Activated CD4-positive, alpha-beta T cell treated with anti-CD3 and anti-CD28 coated beads, Interleukin-2, amount 10 ng/mL, durations not matched to agents 7 days and 5 days (primary cell): ENCODE results near the gene GALNT17. TPM values are rescaled to one million over a fixed set of nuclear protein-coding genes. Genes with fewer than 3 reads are reported as not detected.

Experiments used
- CTCF ChIA-PET: fragments of 350-600 bp; sonication (Branson Sonifier 250); formaldehyde crosslinking; loops from one replicate; lab custom pipeline; 2021; ENCODE audit warnings: antibody characterized with exemption; lab: Charles Lee
- POLR2A ChIA-PET: fragments of 350-600 bp; sonication (Branson Sonifier 250); formaldehyde crosslinking; loops from one replicate; lab custom pipeline; 2021; ENCODE audit warnings: antibody characterized with exemption; lab: Charles Lee
- DNase-seq: peaks from one replicate; pipeline ENCODE4 v3.0.0-alpha.2; 2020
- H3K27ac Mint-ChIP-seq: one replicate; pipeline ENCODE4 v1.8.0; 2021; ENCODE audit warnings: mild to moderate bottlenecking, moderate library complexity, mixed read lengths
- H3K27me3 Mint-ChIP-seq: one replicate; pipeline ENCODE4 v1.8.0; 2021; ENCODE audit warnings: mixed read lengths
- H3K36me3 Mint-ChIP-seq: one replicate; pipeline ENCODE4 v1.8.0; 2021; ENCODE audit warnings: low read depth, mixed read lengths
- H3K4me1 Mint-ChIP-seq: one replicate; pipeline ENCODE4 v1.8.0; 2021; ENCODE audit warnings: mixed read lengths
- H3K4me3 Mint-ChIP-seq: one replicate; pipeline ENCODE4 v1.8.0; 2021; ENCODE audit warnings: mild to moderate bottlenecking, moderate library complexity, mixed read lengths
- H3K9me3 Mint-ChIP-seq: one replicate; pipeline ENCODE4 v1.8.0; 2021; ENCODE audit warnings: mixed read lengths
- total RNA-seq, 2 experiments: library from RNA; stranded (reverse); gene quantifications; one replicate each; pipeline ENCODE4 v1.2.3, GENCODE V29; 2021

Gene GALNT17
- total RNA-seq, 2 experiments from 2014 or later = not detected

GRCh38 chr7:71547426-71547825 lies 415.5 kb downstream of the GALNT17 start:
- H3K36me3 Mint-ChIP-seq = no peaks in the 10 kb centered on the region
- no peak overlapping the region for H3K27ac Mint-ChIP-seq
- DNase-seq = no peak
- H3K4me3 Mint-ChIP-seq = no peak overlapping the region
- no peaks in the 10 kb centered on the region for H3K4me1 Mint-ChIP-seq
- ChIA-PET CTCF (no interaction called here), POLR2A (no interaction called here)
- H3K9me3 Mint-ChIP-seq = peaks cover 16% of the 10 kb centered on the region
- H3K27me3 Mint-ChIP-seq = no peaks in the 10 kb centered on the region

- Mint-ChIP-seq H3K4me1 (no peaks in the 10 kb centered on the region), H3K27ac (no peak overlapping the region), H3K4me3 (no peak overlapping the region), H3K36me3 (no peaks in the 10 kb centered on the region), H3K9me3 (peaks cover 18% of the 10 kb centered on the region), H3K27me3 (no peaks in the 10 kb centered on the region)
- ChIA-PET POLR2A (no interaction called here), CTCF (interaction anchor here (0.9 kb wide), 1 partner anchor 14 kb away, joined by 3 read pairs; no protein-coding TSS in a partner anchor)
- no peak for DNase-seq
Measured at GRCh38 chr7:71548746-71549145, 416.8 kb downstream of the GALNT17 start.

- Mint-ChIP-seq H3K4me3 (no peak overlapping the region), H3K4me1 (no peaks in the 10 kb centered on the region), H3K9me3 (peaks cover 20% of the 10 kb centered on the region), H3K27ac (no peak overlapping the region), H3K27me3 (no peaks in the 10 kb centered on the region), H3K36me3 (no peaks in the 10 kb centered on the region)
- ChIA-PET CTCF (no interaction called here), POLR2A (no interaction called here)
- no peak for DNase-seq
Measured at GRCh38 chr7:71553306-71553705, 421.4 kb downstream of the GALNT17 start.

GRCh38 chr7:71555758-71556157 lies 423.8 kb downstream of the GALNT17 start:
- H3K27ac Mint-ChIP-seq = no peak overlapping the region
- ChIA-PET POLR2A (no interaction called here), CTCF (no interaction called here)
- H3K4me1 Mint-ChIP-seq = no peaks in the 10 kb centered on the region
- no peak for DNase-seq
- H3K36me3 Mint-ChIP-seq = no peaks in the 10 kb centered on the region
- no peak overlapping the region for H3K4me3 Mint-ChIP-seq
- H3K9me3 Mint-ChIP-seq = peaks cover 18% of the 10 kb centered on the region
- H3K27me3 Mint-ChIP-seq = no peaks in the 10 kb centered on the region

- H3K36me3 Mint-ChIP-seq = no peaks in the 10 kb centered on the region
- ChIA-PET CTCF (no interaction called here), POLR2A (no interaction called here)
- no peak for DNase-seq
- H3K4me3 Mint-ChIP-seq = no peak overlapping the region
- H3K4me1 Mint-ChIP-seq = no peaks in the 10 kb centered on the region
- H3K27ac Mint-ChIP-seq = no peak overlapping the region
- H3K27me3 Mint-ChIP-seq = no peaks in the 10 kb centered on the region
- peaks cover 10% of the 10 kb centered on the region for H3K9me3 Mint-ChIP-seq
Measured at GRCh38 chr7:71558806-71559613, 427.1 kb downstream of the GALNT17 start.

GRCh38 chr7:71560354-71560995 lies 428.5 kb downstream of the GALNT17 start:
- Mint-ChIP-seq H3K4me3 (no peak overlapping the region), H3K9me3 (peaks cover 6% of the 10 kb centered on the region), H3K36me3 (no peaks in the 10 kb centered on the region), H3K27ac (no peak overlapping the region), H3K4me1 (no peaks in the 10 kb centered on the region), H3K27me3 (no peaks in the 10 kb centered on the region)
- ChIA-PET CTCF (no interaction called here), POLR2A (no interaction called here)
- no peak for DNase-seq

- no peak for DNase-seq
- no peak overlapping the region for H3K4me3 Mint-ChIP-seq
- no peaks in the 10 kb centered on the region for H3K36me3 Mint-ChIP-seq
Measured at GRCh38 chr7:71563276-71563675, 431.3 kb downstream of the GALNT17 start.

GRCh38 chr7:71566376-71566775 lies 434.4 kb downstream of the GALNT17 start:
- Mint-ChIP-seq H3K27me3 (no peaks in the 10 kb centered on the region), H3K4me3 (no peak overlapping the region), H3K9me3 (peaks cover 10% of the 10 kb centered on the region), H3K36me3 (no peaks in the 10 kb centered on the region), H3K27ac (no peak overlapping the region), H3K4me1 (no peaks in the 10 kb centered on the region)
- ChIA-PET CTCF (interaction anchor here (0.5 kb wide), 1 partner anchor 324 kb away, joined by 3 read pairs; no protein-coding TSS in a partner anchor), POLR2A (no interaction called here)
- DNase-seq = no peak

More at GRCh38 chr7:71563276-71563675, 431.3 kb downstream of the GALNT17 start:
- POLR2A ChIA-PET = no interaction called here
- Mint-ChIP-seq H3K4me1 (no peaks in the 10 kb centered on the region), H3K27me3 (no peaks in the 10 kb centered on the region), H3K27ac (no peak overlapping the region), H3K9me3 (peaks cover 6% of the 10 kb centered on the region)
- CTCF ChIA-PET = interaction anchor here (1.4 kb wide), 1 partner anchor 14 kb away, joined by 3 read pairs; no protein-coding TSS in a partner anchor

GRCh38 chr7:71566991-71567390 lies 435.0 kb downstream of the GALNT17 start:
- no peaks in the 10 kb centered on the region for H3K36me3 Mint-ChIP-seq
- H3K4me3 Mint-ChIP-seq = no peak overlapping the region
- H3K27ac Mint-ChIP-seq = no peak overlapping the region
- CTCF ChIA-PET = interaction anchor here (0.5 kb wide), 1 partner anchor 323 kb away, joined by 3 read pairs; no protein-coding TSS in a partner anchor
- DNase-seq = no peak
- H3K9me3 Mint-ChIP-seq = peaks cover 8% of the 10 kb centered on the region
- no peaks in the 10 kb centered on the region for H3K27me3 Mint-ChIP-seq
- no peaks in the 10 kb centered on the region for H3K4me1 Mint-ChIP-seq
- POLR2A ChIA-PET = no interaction called here

GRCh38 chr7:71574153-71574860 lies 442.4 kb downstream of the GALNT17 start:
- Mint-ChIP-seq H3K36me3 (no peaks in the 10 kb centered on the region), H3K27ac (no peak overlapping the region), H3K27me3 (no peaks in the 10 kb centered on the region), H3K4me3 (no peak overlapping the region), H3K4me1 (no peaks in the 10 kb centered on the region), H3K9me3 (peaks cover 18% of the 10 kb centered on the region)
- no peak for DNase-seq
- CTCF ChIA-PET = interaction anchor here (0.6 kb wide), 1 partner anchor 812 kb away, joined by 3 read pairs; no protein-coding TSS in a partner anchor
- POLR2A ChIA-PET = no interaction called here

- no peak for DNase-seq
- Mint-ChIP-seq H3K27ac (no peak overlapping the region), H3K36me3 (no peaks in the 10 kb centered on the region), H3K4me3 (no peak overlapping the region), H3K4me1 (no peaks in the 10 kb centered on the region), H3K27me3 (no peaks in the 10 kb centered on the region), H3K9me3 (peaks cover 16% of the 10 kb centered on the region)
- ChIA-PET POLR2A (no interaction called here), CTCF (no interaction called here)
Measured at GRCh38 chr7:71580027-71580426, 448.1 kb downstream of the GALNT17 start.

- ChIA-PET POLR2A (no interaction called here), CTCF (no interaction called here)
- no peaks in the 10 kb centered on the region for H3K27me3 Mint-ChIP-seq
- no peaks in the 10 kb centered on the region for H3K36me3 Mint-ChIP-seq
- no peak overlapping the region for H3K4me3 Mint-ChIP-seq
- H3K9me3 Mint-ChIP-seq = peaks cover 13% of the 10 kb centered on the region
- DNase-seq = no peak
- no peaks in the 10 kb centered on the region for H3K4me1 Mint-ChIP-seq
- no peak overlapping the region for H3K27ac Mint-ChIP-seq
Measured at GRCh38 chr7:71584256-71584655, 452.3 kb downstream of the GALNT17 start.

- Mint-ChIP-seq H3K36me3 (no peaks in the 10 kb centered on the region), H3K4me1 (no peaks in the 10 kb centered on the region), H3K4me3 (no peak overlapping the region), H3K27ac (no peak overlapping the region), H3K27me3 (no peaks in the 10 kb centered on the region), H3K9me3 (peaks cover 17% of the 10 kb centered on the region)
- DNase-seq = no peak
- POLR2A ChIA-PET = no interaction called here
- CTCF ChIA-PET = no interaction called here
Measured at GRCh38 chr7:71591876-71592275, 459.9 kb downstream of the GALNT17 start.
